HCT116 (cell line): ENCODE results near the gene RBP2. TPM values are rescaled to one million over a fixed set of nuclear protein-coding genes. Genes with fewer than 3 reads are reported as not detected.

Experiments used
- ATAC-seq: fragments of 200-7000 bp; cut with Tn5 transposase; 2 replicates; pipeline ENCODE4 v1.9.1; 2020; ENCODE audit warnings: mild to moderate bottlenecking, moderate library complexity
- BruUV-seq: library from RNA; stranded (reverse); fragments of 400-500 nt; replicated peaks from 2 replicates; lab custom pipeline; 2021; lab: Mats Ljungman, UMichigan
- CTCF ChIA-PET: fragments of 300-600 bp; sonication (Branson Sonifier 250); formaldehyde crosslinking; loops from one replicate; lab custom pipeline; 2021; ENCODE audit warnings: antibody characterized with exemption; lab: Charles Lee
- POLR2A ChIA-PET: fragments of 300-600, 350-600 bp; sonication (Branson Sonifier 250); formaldehyde crosslinking; loops from one replicate; lab custom pipeline; 2021; ENCODE audit warnings: antibody characterized with exemption; lab: Charles Lee
- RAD21 ChIA-PET, 2 experiments: fragments of 300-600 bp; sonication (Branson Sonifier 250); formaldehyde crosslinking; loops; one replicate each; lab custom pipeline; 2023; ENCODE audit warnings: low total read pairs in 2 of 2; ENCODE audit not compliant: uncharacterized antibody in 2 of 2, unreplicated experiment in 2 of 2, low non-redundant PET in 1 of 2; lab: Charles Lee
- DNase-seq: peaks from one replicate; pipeline ENCODE4 v3.0.0-alpha.2; 2010; ENCODE audit warnings: low read depth, low spot score
- H2AFZ ChIP-seq: fragments of 200-600 bp; shearing (Covaris generic), sonication (generic); 2 replicates; pipeline ENCODE4 v1.6.1; 2017; ENCODE audit warnings: low read depth, mixed run types, mixed read lengths, antibody characterized with exemption, low read length; ENCODE audit not compliant: poor library complexity, severe bottlenecking
- H3K27ac ChIP-seq: 2 replicates; pipeline ENCODE4 v1.5.1; 2012; ENCODE audit warnings: low read depth, low read length
- H3K27me3 ChIP-seq: fragments of 200-600 bp; sonication (generic); 2 replicates; pipeline ENCODE4 v1.6.1; 2016; ENCODE audit warnings: mixed run types, low read length, mixed read lengths; ENCODE audit not compliant: insufficient read depth
- H3K36me3 ChIP-seq, 2 experiments: fragments of 200-500 bp in 1 of 2; fragments of 200-600 bp in 1 of 2; sonication (Bioruptor generic) in 1 of 2; sonication (generic) in 1 of 2; 2 replicates each; pipeline versions ENCODE4 v1.5.1 to v1.6.1; 2014 to 2016; ENCODE audit warnings: low read length in 2 of 2, inconsistent platforms in 1 of 2, mixed read lengths in 1 of 2, mixed run types in 1 of 2; ENCODE audit not compliant: insufficient read depth in 2 of 2, control insufficient read depth in 1 of 2
- H3K4me1 ChIP-seq, 2 experiments: fragments of 200-600 bp in 1 of 2; sonication (generic) in 1 of 2; 2 replicates each; pipeline versions ENCODE4 v1.5.1 to v1.6.1; 2012 to 2017; ENCODE audit warnings: low read length in 2 of 2, inconsistent platforms in 1 of 2, mild to moderate bottlenecking in 1 of 2, mixed read lengths in 1 of 2, mixed run types in 1 of 2, moderate library complexity in 1 of 2; ENCODE audit not compliant: insufficient read depth in 2 of 2, control insufficient read depth in 1 of 2
- H3K4me2 ChIP-seq: fragments of 200-600 bp; sonication (generic); 2 replicates; pipeline ENCODE4 v1.6.1; 2017; ENCODE audit warnings: mixed run types, low read length, mixed read lengths
- H3K4me3 ChIP-seq, 2 experiments: fragments of 200-600 bp in 1 of 2; sonication (generic) in 1 of 2; replicated peaks in 1 of 2; 2 replicates each; pipeline ENCODE4 v1.5.1; 2011 to 2016; ENCODE audit warnings: low read length in 2 of 2, control low read depth in 1 of 2, low read depth in 1 of 2, mild to moderate bottlenecking in 1 of 2, mixed read lengths in 1 of 2, mixed run types in 1 of 2
- H3K79me2 ChIP-seq: fragments of 200-600 bp; sonication (generic); 2 replicates; pipeline ENCODE4 v1.6.1; 2017; ENCODE audit warnings: mild to moderate bottlenecking, mixed run types, low read length, moderate library complexity, mixed read lengths; ENCODE audit not compliant: insufficient read depth
- H3K9ac ChIP-seq: fragments of 200-600 bp; sonication (generic); 2 replicates; pipeline ENCODE4 v1.6.1; 2016; ENCODE audit warnings: low read length, mixed read lengths
- H3K9me2 ChIP-seq: fragments of 200-600 bp; sonication (generic), shearing (Covaris generic); 2 replicates; pipeline ENCODE4 v1.6.1; 2017; ENCODE audit warnings: mixed run types, mild to moderate bottlenecking, moderate library complexity; ENCODE audit not compliant: insufficient read depth
- H3K9me3 ChIP-seq, 2 experiments: fragments of 200-500 bp in 1 of 2; fragments of 200-600 bp in 1 of 2; sonication (Bioruptor generic) in 1 of 2; sonication (generic) in 1 of 2; 2 replicates each; pipeline ENCODE4 v1.6.1; 2014 to 2017; ENCODE audit warnings: low read length in 2 of 2, mixed read lengths in 2 of 2, inconsistent platforms in 1 of 2, low read depth in 1 of 2, mild to moderate bottlenecking in 1 of 2, mixed run types in 1 of 2, moderate library complexity in 1 of 2; ENCODE audit not compliant: control insufficient read depth in 1 of 2, insufficient read depth in 1 of 2
- H4K20me1 ChIP-seq: fragments of 200-600 bp; sonication (generic), shearing (Covaris generic); 2 replicates; pipeline ENCODE4 v1.6.1; 2017; ENCODE audit warnings: mixed run types, mild to moderate bottlenecking, moderate library complexity; ENCODE audit not compliant: insufficient read depth
- FOSL1 ChIP-seq: IDR thresholded peaks from 2 replicates; pipeline ENCODE4 v1.6.1; 2012; ENCODE audit warnings: low read depth
- JUND ChIP-seq: IDR thresholded peaks from 2 replicates; pipeline ENCODE4 v1.6.1; 2012
- POLR2AphosphoS5 ChIP-seq: IDR thresholded peaks from 2 replicates; pipeline ENCODE4 v1.6.1; 2011; ENCODE audit warnings: mild to moderate bottlenecking, low read depth, low read length, moderate library complexity
- RAD21 ChIP-seq: IDR thresholded peaks from 2 replicates; pipeline ENCODE4 v1.6.1; 2012; ENCODE audit warnings: low read depth, mild to moderate bottlenecking
- SIN3A ChIP-seq: IDR thresholded peaks from 2 replicates; pipeline ENCODE4 v1.6.1; 2012; ENCODE audit warnings: low read depth
- SP1 ChIP-seq: IDR thresholded peaks from 2 replicates; pipeline ENCODE4 v1.6.1; 2012; ENCODE audit warnings: low read depth
- SRF ChIP-seq: IDR thresholded peaks from 2 replicates; pipeline ENCODE4 v1.6.1; 2012; ENCODE audit warnings: low read depth
- TCF7L2 ChIP-seq: IDR thresholded peaks from 2 replicates; pipeline ENCODE4 v1.7.0; 2011; ENCODE audit warnings: borderline replicate concordance, inconsistent platforms; ENCODE audit not compliant: insufficient read depth, insufficient read length; ENCODE audit errors: extremely low read depth
- intact Hi-C: fragments of 100-400 bp; cut with micrococcal nuclease; formaldehyde crosslinking; loops from 2 replicates; pipeline ENCODE4 v1.10.0; 2022
- total RNA-seq: library from RNA; stranded (reverse); gene quantifications from one replicate; pipeline ENCODE4 v1.2.1, GENCODE V29; 2021; ENCODE audit not compliant: unreplicated experiment
- TF ChIP-seq, protein P1 (sequence below): IDR thresholded peaks from 2 replicates; pipeline ENCODE4 v1.6.1; 2011; ENCODE audit warnings: mild to moderate bottlenecking, low read length, moderate library complexity; ENCODE audit not compliant: insufficient replicate concordance; ENCODE audit errors: extremely low read depth
- TF ChIP-seq, protein P2 (sequence below): IDR thresholded peaks from 2 replicates; pipeline ENCODE4 v1.6.1; 2012

Gene RBP2
- total RNA-seq, 1 experiment from 2014 or later: not detected

DNA sequence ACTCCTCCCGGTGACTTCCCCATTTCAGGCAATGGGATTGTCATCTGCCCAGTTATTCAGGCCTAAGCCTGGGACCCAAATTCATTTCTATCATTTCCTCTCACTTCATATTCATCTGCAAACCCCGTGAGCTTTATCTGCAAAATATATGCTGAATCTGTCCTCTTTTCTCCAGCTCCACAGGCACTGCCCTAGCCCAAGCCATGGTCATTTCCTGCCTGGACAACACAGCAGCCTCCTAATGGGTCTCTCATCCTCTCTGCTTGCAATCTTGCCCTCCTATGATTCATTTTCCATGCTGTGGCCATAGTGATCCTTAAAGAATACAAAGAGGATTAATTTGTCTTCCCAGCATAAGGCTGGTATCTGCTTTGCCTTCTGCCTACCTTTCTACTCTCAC, 6.1 kb downstream of the RBP2 start:
- H3K9me3 ChIP-seq: no peaks in the 10 kb centered on the region
- ATAC-seq (no peak), DNase-seq (no peak)
- no TSS peak for BruUV-seq
- no peak overlapping the region for H3K9ac ChIP-seq
- H2AFZ ChIP-seq: no peak overlapping the region
- POLR2A ChIA-PET: no interaction called here
- no peaks in the 10 kb centered on the region for H3K36me3 ChIP-seq
- no peak overlapping the region for H3K27ac ChIP-seq
- no peaks in the 10 kb centered on the region for H3K79me2 ChIP-seq
- H3K9me2 ChIP-seq: no peaks in the 10 kb centered on the region
- no peak overlapping the region for H3K4me2 ChIP-seq
- H3K4me1 ChIP-seq: peaks cover 0 to 6% of the 10 kb centered on the region in 2 experiments; a peak in 1 of 4 replicates
- no peak overlapping the region for H3K4me3 ChIP-seq
- CTCF ChIA-PET: no interaction called here
- RAD21 ChIA-PET: no interaction called here
- intact Hi-C loops: no loop called here
- H3K27me3 ChIP-seq: no peaks in the 10 kb centered on the region
- TF ChIP-seq POLR2AphosphoS5: no peak
- TF ChIP-seq RAD21: no peak
- TF ChIP-seq, protein P1, sequence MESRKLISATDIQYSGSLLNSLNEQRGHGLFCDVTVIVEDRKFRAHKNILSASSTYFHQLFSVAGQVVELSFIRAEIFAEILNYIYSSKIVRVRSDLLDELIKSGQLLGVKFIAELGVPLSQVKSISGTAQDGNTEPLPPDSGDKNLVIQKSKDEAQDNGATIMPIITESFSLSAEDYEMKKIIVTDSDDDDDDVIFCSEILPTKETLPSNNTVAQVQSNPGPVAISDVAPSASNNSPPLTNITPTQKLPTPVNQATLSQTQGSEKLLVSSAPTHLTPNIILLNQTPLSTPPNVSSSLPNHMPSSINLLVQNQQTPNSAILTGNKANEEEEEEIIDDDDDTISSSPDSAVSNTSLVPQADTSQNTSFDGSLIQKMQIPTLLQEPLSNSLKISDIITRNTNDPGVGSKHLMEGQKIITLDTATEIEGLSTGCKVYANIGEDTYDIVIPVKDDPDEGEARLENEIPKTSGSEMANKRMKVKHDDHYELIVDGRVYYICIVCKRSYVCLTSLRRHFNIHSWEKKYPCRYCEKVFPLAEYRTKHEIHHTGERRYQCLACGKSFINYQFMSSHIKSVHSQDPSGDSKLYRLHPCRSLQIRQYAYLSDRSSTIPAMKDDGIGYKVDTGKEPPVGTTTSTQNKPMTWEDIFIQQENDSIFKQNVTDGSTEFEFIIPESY: no peak
- TF ChIP-seq SIN3A: no peak
- no peak for TF ChIP-seq JUND
- TF ChIP-seq, protein P2, sequence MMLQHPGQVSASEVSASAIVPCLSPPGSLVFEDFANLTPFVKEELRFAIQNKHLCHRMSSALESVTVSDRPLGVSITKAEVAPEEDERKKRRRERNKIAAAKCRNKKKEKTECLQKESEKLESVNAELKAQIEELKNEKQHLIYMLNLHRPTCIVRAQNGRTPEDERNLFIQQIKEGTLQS: no peak
- no peak for TF ChIP-seq SP1
- TF ChIP-seq TCF7L2: no peak
- no peaks in the 10 kb centered on the region for H4K20me1 ChIP-seq

DNA sequence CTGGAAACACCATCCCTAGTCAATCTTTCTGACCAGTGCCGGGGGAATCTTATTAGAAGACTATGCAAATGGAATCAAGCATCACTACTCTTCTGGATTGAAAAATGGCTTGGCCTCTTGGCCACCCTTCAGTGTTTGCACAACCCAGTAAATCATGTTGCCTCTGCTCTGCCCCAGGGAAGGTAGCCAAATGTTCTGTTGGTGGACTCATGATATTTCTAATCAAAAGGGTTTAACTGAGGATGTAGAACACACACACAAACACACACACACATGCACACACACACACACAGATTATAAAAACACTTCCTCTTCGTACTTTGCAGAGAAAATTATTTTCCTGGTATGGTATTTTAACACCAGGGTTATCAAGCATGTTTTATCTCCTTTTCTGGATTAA, 7.9 kb downstream of the RBP2 start:
- no peak overlapping the region for H3K27ac ChIP-seq
- TF ChIP-seq SIN3A (no peak), FOSL1 (no peak), SRF (no peak)
- ChIA-PET CTCF (no interaction called here), POLR2A (interaction anchor here (0.6 kb wide), 1 partner anchor 53 kb away, joined by 3 read pairs; no protein-coding TSS in a partner anchor), RAD21 (no interaction called here)
- H2AFZ ChIP-seq: no peak overlapping the region
- no peak overlapping the region for H3K4me3 ChIP-seq
- no peaks in the 10 kb centered on the region for H3K79me2 ChIP-seq
- no peak overlapping the region for H3K4me2 ChIP-seq
- no peak for DNase-seq
- ATAC-seq: no peak
- BruUV-seq: no TSS peak
- H3K9me2 ChIP-seq: no peaks in the 10 kb centered on the region
- no peaks in the 10 kb centered on the region for H3K36me3 ChIP-seq
- H3K9me3 ChIP-seq: no peaks in the 10 kb centered on the region
- no peaks in the 10 kb centered on the region for H4K20me1 ChIP-seq
- peaks cover 0 to 6% of the 10 kb centered on the region in 2 experiments; a peak in 1 of 4 replicates for H3K4me1 ChIP-seq
- H3K27me3 ChIP-seq: no peaks in the 10 kb centered on the region
- no peak overlapping the region for H3K9ac ChIP-seq
- intact Hi-C loops: no loop called here
